ENCODE results near the gene CXCL3.

The CXCL3 gene

GRCh38 chr4:73989928-73990327 lies 48.6 kb downstream of the CXCL3 start:
- Histone ChIP-seq H3K9ac (ENCODE audit: low read length) (no peak overlapping the region), H3K4me1 (ENCODE audit: control insufficient read depth, insufficient read depth, low read length) (no peaks in the 10 kb centered on the region), H3K4me3 (ENCODE audit: low read length) (no peak overlapping the region), H3K27me3 (replicated peaks; ENCODE audit: control insufficient read depth, insufficient read depth, low read length) (no peaks in the 10 kb centered on the region), H3K9me3 (ENCODE audit: control insufficient read depth, low read length) (no peaks in the 10 kb centered on the region), H3K36me3 (ENCODE audit: control insufficient read depth, insufficient read depth, low read length, severe bottlenecking) (no peaks in the 10 kb centered on the region)
- DNase-seq (ENCODE audit: low read depth) = no peak

GRCh38 chr4:73989031-73989430 lies 49.5 kb downstream of the CXCL3 start:
- Histone ChIP-seq H3K9me3 (ENCODE audit: control insufficient read depth, low read length) (no peaks in the 10 kb centered on the region), H3K9ac (ENCODE audit: low read length) (no peak overlapping the region), H3K27me3 (replicated peaks; ENCODE audit: control insufficient read depth, insufficient read depth, low read length) (no peaks in the 10 kb centered on the region), H3K4me1 (ENCODE audit: control insufficient read depth, insufficient read depth, low read length) (no peaks in the 10 kb centered on the region), H3K4me3 (ENCODE audit: low read length) (no peak overlapping the region), H3K36me3 (ENCODE audit: control insufficient read depth, insufficient read depth, low read length, severe bottlenecking) (no peaks in the 10 kb centered on the region)
- no peak for DNase-seq (ENCODE audit: low read depth)

GRCh38 chr4:73988061-73988460 lies 50.4 kb downstream of the CXCL3 start, which contains the start of gene PPBP:
TSS of gene PPBP (minus strand) at chr4:73988190. CDS start at chr4:73988103, 87 bp downstream.
- H3K9me3 ChIP-seq (ENCODE audit: control insufficient read depth, low read length) = no peaks in the 10 kb centered on the region
- DNase-seq (ENCODE audit: low read depth) = no peak
- H3K9ac ChIP-seq (ENCODE audit: low read length) = no peak within 1 kb of the TSS
- no peaks in the 10 kb centered on the region for H3K27me3 ChIP-seq (replicated peaks; ENCODE audit: control insufficient read depth, insufficient read depth, low read length)
- H3K4me3 ChIP-seq (ENCODE audit: low read length) = no peak within 1 kb of the TSS
- H3K36me3 ChIP-seq (ENCODE audit: control insufficient read depth, insufficient read depth, low read length, severe bottlenecking) = no peaks in the 10 kb centered on the region
- no peaks in the 10 kb centered on the region for H3K4me1 ChIP-seq (ENCODE audit: control insufficient read depth, insufficient read depth, low read length)

Measured in adipocyte (in vitro differentiated cells).